ENCODE results near the gene KMT2E.

Gene KMT2E

DNA sequence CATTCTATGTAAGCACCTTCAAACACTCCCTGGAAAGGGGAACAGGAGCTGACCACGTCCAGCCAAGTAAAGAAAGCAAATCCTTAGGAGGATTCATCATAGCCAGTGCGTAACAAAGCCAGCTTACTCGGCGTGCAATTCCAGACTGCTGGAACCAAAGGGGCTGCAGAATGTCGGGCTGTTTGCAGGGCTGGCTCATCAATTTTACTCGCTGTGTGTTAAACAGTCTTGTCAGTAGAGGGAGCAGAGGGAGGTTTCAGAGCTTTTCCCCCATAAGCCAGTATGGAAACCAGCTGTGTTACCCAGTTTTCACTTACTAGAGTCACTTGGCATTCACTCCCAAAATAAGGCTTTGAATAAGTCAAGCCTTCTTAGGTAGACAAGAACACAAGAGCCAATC, 127.1 kb downstream of the KMT2E start:
- no peak overlapping the region for H4K8ac ChIP-seq (ENCODE audit: low read depth, low read length)
- no peak overlapping the region for H2BK15ac ChIP-seq (ENCODE audit: low read length)
- peaks cover 12 to 91% of the 10 kb centered on the region in 2 donors for H3K36me3 ChIP-seq (replicated peaks in 1 of 2; ENCODE audit: control insufficient read depth in 2 of 2, insufficient read depth in 2 of 2, low read length in 2 of 2)
- no peak overlapping the region for H2AFZ ChIP-seq (ENCODE audit: low read length)
- no peak overlapping the region for H2BK12ac ChIP-seq (ENCODE audit: low read length)
- H3K4ac ChIP-seq (ENCODE audit: low read length): no peak overlapping the region
- peak; percentile 39 for DNase-seq (ENCODE audit: low spot score)
- no peaks in the 10 kb centered on the region for H3K79me1 ChIP-seq (ENCODE audit: low read depth, low read length)
- H3K18ac ChIP-seq (ENCODE audit: low read length): no peak overlapping the region
- no CpG with 5 or more reads among the region's 6 CpGs for WGBS, 2 donors (ENCODE audit: extremely low coverage in 2 of 2, insufficient read length in 2 of 2, insufficient replicate concordance in 1 of 2)
- H3K14ac ChIP-seq (ENCODE audit: low read length): no peak overlapping the region
- H3K27ac ChIP-seq (replicated peaks; ENCODE audit: low read length): no peak overlapping the region
- H2BK5ac ChIP-seq (ENCODE audit: low read length): no peak overlapping the region
- no peak overlapping the region for H3K23ac ChIP-seq (ENCODE audit: low read depth, low read length, poor library complexity)
- no peaks in the 10 kb centered on the region for H3K9me3 ChIP-seq (replicated peaks in 1 of 2; ENCODE audit: control insufficient read depth in 2 of 2, insufficient read depth in 1 of 2, low read depth in 1 of 2, low read length in 2 of 2)
- no peak overlapping the region for H3K9ac ChIP-seq (ENCODE audit: low read depth, low read length, poor library complexity)
- H3K27me3 ChIP-seq (ENCODE audit: control insufficient read depth in 3 of 3, insufficient read depth in 3 of 3, low read depth in 1 of 3, low read length in 3 of 3): no peaks in the 10 kb centered on the region
- no peak overlapping the region for H4K91ac ChIP-seq (ENCODE audit: low read depth, low read length, poor library complexity)
- no peak overlapping the region for H3K4me3 ChIP-seq (ENCODE audit: low read length in 2 of 2)
- no peak overlapping the region for H2BK120ac ChIP-seq (ENCODE audit: low read depth, low read length)
- H3K4me1 ChIP-seq (ENCODE audit: control insufficient read depth in 2 of 2, insufficient read depth in 1 of 2, low read depth in 1 of 2, low read length in 2 of 2): peaks cover 0 to 4% of the 10 kb centered on the region in 2 donors
- H2AK5ac ChIP-seq (ENCODE audit: low read depth, low read length): no peak overlapping the region
- no peak overlapping the region for H3K4me2 ChIP-seq (ENCODE audit: insufficient read depth, low read length, poor library complexity, severe bottlenecking)

DNA sequence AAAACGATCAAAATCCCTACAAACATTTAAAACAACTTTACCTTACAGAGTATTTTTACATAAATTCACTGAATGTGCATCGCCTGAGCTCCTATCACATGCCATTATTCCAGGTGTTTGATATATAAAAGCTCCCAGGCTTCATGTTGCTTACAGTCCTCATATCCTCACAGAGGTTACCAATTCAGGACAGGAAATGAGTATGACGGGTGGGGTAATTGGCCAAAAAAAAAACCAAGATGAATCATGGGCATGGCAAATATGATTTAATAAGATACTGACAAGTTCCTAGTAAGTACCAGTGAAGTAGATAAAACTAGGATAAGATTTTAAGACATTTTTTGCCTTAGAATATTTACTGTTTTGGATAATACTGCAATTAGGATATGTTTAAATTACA, 135.8 kb downstream of the KMT2E start:
- no peak for DNase-seq (ENCODE audit: low spot score)
- Histone ChIP-seq H3K79me1 (ENCODE audit: low read depth, low read length) (no peaks in the 10 kb centered on the region), H3K9me3 (replicated peaks in 1 of 2; ENCODE audit: control insufficient read depth in 2 of 2, insufficient read depth in 1 of 2, low read depth in 1 of 2, low read length in 2 of 2) (no peaks in the 10 kb centered on the region), H2BK5ac (ENCODE audit: low read length) (no peak overlapping the region), H2BK12ac (ENCODE audit: low read length) (no peak overlapping the region), H3K23ac (ENCODE audit: low read depth, low read length, poor library complexity) (no peak overlapping the region), H3K4me2 (ENCODE audit: insufficient read depth, low read length, poor library complexity, severe bottlenecking) (no peak overlapping the region), H3K27ac (replicated peaks; ENCODE audit: low read length) (no peak overlapping the region), H4K91ac (ENCODE audit: low read depth, low read length, poor library complexity) (no peak overlapping the region), H3K36me3 (replicated peaks in 1 of 2; ENCODE audit: control insufficient read depth in 2 of 2, insufficient read depth in 2 of 2, low read length in 2 of 2) (peaks cover 0 to 29% of the 10 kb centered on the region in 2 donors), H3K4ac (ENCODE audit: low read length) (no peak overlapping the region), H2AK5ac (ENCODE audit: low read depth, low read length) (no peak overlapping the region), H2BK15ac (ENCODE audit: low read length) (no peak overlapping the region), H2BK120ac (ENCODE audit: low read depth, low read length) (no peak overlapping the region), H3K4me3 (ENCODE audit: low read length in 2 of 2) (no peak overlapping the region), H3K9ac (ENCODE audit: low read depth, low read length, poor library complexity) (no peak overlapping the region), H2AFZ (ENCODE audit: low read length) (no peak overlapping the region), H4K8ac (ENCODE audit: low read depth, low read length) (no peak overlapping the region), H3K27me3 (ENCODE audit: control insufficient read depth in 3 of 3, insufficient read depth in 3 of 3, low read depth in 1 of 3, low read length in 3 of 3) (no peaks in the 10 kb centered on the region), H3K18ac (ENCODE audit: low read length) (no peak overlapping the region), H3K14ac (ENCODE audit: low read length) (no peak overlapping the region), H3K4me1 (ENCODE audit: control insufficient read depth in 2 of 2, insufficient read depth in 1 of 2, low read depth in 1 of 2, low read length in 2 of 2) (no peaks in the 10 kb centered on the region)
- no CpG with 5 or more reads among the region's 3 CpGs for WGBS, 2 donors (ENCODE audit: extremely low coverage in 2 of 2, insufficient read length in 2 of 2, insufficient replicate concordance in 1 of 2)

DNA sequence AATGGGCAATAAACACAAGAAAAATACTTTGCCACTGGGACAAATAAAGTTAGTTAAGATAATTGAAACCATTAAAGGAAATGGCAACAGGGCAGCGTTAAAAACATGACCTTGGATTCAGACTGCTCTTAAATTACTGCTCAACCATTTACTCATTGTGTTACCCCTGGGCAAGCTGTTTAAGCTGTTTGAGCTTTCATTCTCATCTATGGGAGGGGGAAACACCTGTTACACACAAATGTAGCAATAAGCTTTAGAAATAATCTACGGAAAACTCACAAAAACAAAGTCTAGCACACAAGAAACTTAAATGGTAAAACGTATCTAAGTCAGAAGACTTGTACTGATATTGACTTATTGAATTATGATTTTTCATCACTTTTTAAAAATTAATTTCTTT, 137.1 kb downstream of the KMT2E start:
- no peak for DNase-seq (ENCODE audit: low spot score)
- peaks cover 0 to 23% of the 10 kb centered on the region in 2 donors for H3K36me3 ChIP-seq (replicated peaks in 1 of 2; ENCODE audit: control insufficient read depth in 2 of 2, insufficient read depth in 2 of 2, low read length in 2 of 2)
- H2AK5ac ChIP-seq (ENCODE audit: low read depth, low read length): no peak overlapping the region
- no peak overlapping the region for H3K27ac ChIP-seq (replicated peaks; ENCODE audit: low read length)
- H2BK120ac ChIP-seq (ENCODE audit: low read depth, low read length): no peak overlapping the region
- H3K4me2 ChIP-seq (ENCODE audit: insufficient read depth, low read length, poor library complexity, severe bottlenecking): no peak overlapping the region
- H3K14ac ChIP-seq (ENCODE audit: low read length): no peak overlapping the region
- H4K91ac ChIP-seq (ENCODE audit: low read depth, low read length, poor library complexity): no peak overlapping the region
- H3K79me1 ChIP-seq (ENCODE audit: low read depth, low read length): no peaks in the 10 kb centered on the region
- no peak overlapping the region for H3K4me3 ChIP-seq (ENCODE audit: low read length in 2 of 2)
- no peak overlapping the region for H2BK15ac ChIP-seq (ENCODE audit: low read length)
- H2AFZ ChIP-seq (ENCODE audit: low read length): no peak overlapping the region
- no peak overlapping the region for H2BK5ac ChIP-seq (ENCODE audit: low read length)
- H4K8ac ChIP-seq (ENCODE audit: low read depth, low read length): no peak overlapping the region
- no peak overlapping the region for H2BK12ac ChIP-seq (ENCODE audit: low read length)
- no peak overlapping the region for H3K9ac ChIP-seq (ENCODE audit: low read depth, low read length, poor library complexity)
- no CpG with 5 or more reads among the region's 3 CpGs for WGBS, 2 donors (ENCODE audit: extremely low coverage in 2 of 2, insufficient read length in 2 of 2, insufficient replicate concordance in 1 of 2)
- peaks cover 0 to 2% of the 10 kb centered on the region in 2 donors for H3K4me1 ChIP-seq (ENCODE audit: control insufficient read depth in 2 of 2, insufficient read depth in 1 of 2, low read depth in 1 of 2, low read length in 2 of 2)
- no peaks in the 10 kb centered on the region for H3K27me3 ChIP-seq (ENCODE audit: control insufficient read depth in 3 of 3, insufficient read depth in 3 of 3, low read depth in 1 of 3, low read length in 3 of 3)
- no peak overlapping the region for H3K18ac ChIP-seq (ENCODE audit: low read length)
- H3K9me3 ChIP-seq (replicated peaks in 1 of 2; ENCODE audit: control insufficient read depth in 2 of 2, insufficient read depth in 1 of 2, low read depth in 1 of 2, low read length in 2 of 2): no peaks in the 10 kb centered on the region
- no peak overlapping the region for H3K23ac ChIP-seq (ENCODE audit: low read depth, low read length, poor library complexity)
- no peak overlapping the region for H3K4ac ChIP-seq (ENCODE audit: low read length)

DNA sequence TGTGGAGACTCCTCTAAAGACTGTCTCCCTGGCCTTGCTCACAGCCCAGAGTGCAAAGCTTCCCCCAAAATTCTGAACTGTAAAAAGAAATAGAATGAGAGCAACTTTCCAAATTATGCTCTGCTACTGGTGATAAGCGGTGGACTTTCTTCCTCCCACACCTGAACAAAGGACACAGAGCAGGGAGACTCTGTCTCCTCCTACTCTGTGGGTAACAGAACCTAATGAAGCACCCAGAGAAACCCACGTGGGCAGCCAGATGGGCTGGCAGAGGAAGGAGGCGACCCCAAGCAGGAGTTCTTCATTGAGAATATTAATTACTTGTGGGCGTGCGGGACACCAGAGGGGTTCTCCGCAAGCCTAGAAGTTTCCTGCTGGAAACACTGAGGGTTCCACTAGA, 139.5 kb downstream of the KMT2E start:
- Histone ChIP-seq H3K18ac (ENCODE audit: low read length) (no peak overlapping the region), H2AK5ac (ENCODE audit: low read depth, low read length) (no peak overlapping the region), H2BK15ac (ENCODE audit: low read length) (no peak overlapping the region), H2BK120ac (ENCODE audit: low read depth, low read length) (no peak overlapping the region), H2AFZ (ENCODE audit: low read length) (no peak overlapping the region), H3K9me3 (replicated peaks in 1 of 2; ENCODE audit: control insufficient read depth in 2 of 2, insufficient read depth in 1 of 2, low read depth in 1 of 2, low read length in 2 of 2) (no peaks in the 10 kb centered on the region), H3K4me1 (ENCODE audit: control insufficient read depth in 2 of 2, insufficient read depth in 1 of 2, low read depth in 1 of 2, low read length in 2 of 2) (peaks cover 0 to 2% of the 10 kb centered on the region in 2 donors), H3K9ac (ENCODE audit: low read depth, low read length, poor library complexity) (no peak overlapping the region), H3K4me2 (ENCODE audit: insufficient read depth, low read length, poor library complexity, severe bottlenecking) (no peak overlapping the region), H2BK12ac (ENCODE audit: low read length) (no peak overlapping the region), H3K27me3 (ENCODE audit: control insufficient read depth in 3 of 3, insufficient read depth in 3 of 3, low read depth in 1 of 3, low read length in 3 of 3) (no peaks in the 10 kb centered on the region), H2BK5ac (ENCODE audit: low read length) (no peak overlapping the region), H3K4ac (ENCODE audit: low read length) (no peak overlapping the region), H3K4me3 (ENCODE audit: low read length in 2 of 2) (no peak overlapping the region), H3K14ac (ENCODE audit: low read length) (no peak overlapping the region), H3K23ac (ENCODE audit: low read depth, low read length, poor library complexity) (no peak overlapping the region), H4K91ac (ENCODE audit: low read depth, low read length, poor library complexity) (no peak overlapping the region), H4K8ac (ENCODE audit: low read depth, low read length) (no peak overlapping the region), H3K79me1 (ENCODE audit: low read depth, low read length) (no peaks in the 10 kb centered on the region), H3K27ac (replicated peaks; ENCODE audit: low read length) (no peak overlapping the region), H3K36me3 (replicated peaks in 1 of 2; ENCODE audit: control insufficient read depth in 2 of 2, insufficient read depth in 2 of 2, low read length in 2 of 2) (peaks cover 0 to 27% of the 10 kb centered on the region in 2 donors)
- WGBS, 2 donors (ENCODE audit: extremely low coverage in 2 of 2, insufficient read length in 2 of 2, insufficient replicate concordance in 1 of 2): no CpG with 5 or more reads among the region's 6 CpGs
- DNase-seq (ENCODE audit: low spot score): no peak

Data from neuronal stem cell (in vitro differentiated cells).